ENCODE data around the gene TMEM222. TPM values are rescaled to one million over a fixed set of nuclear protein-coding genes. Genes with fewer than 3 reads are reported as not detected.

The TMEM222 gene
- total and polyA plus RNA-seq, 8 donors, result 11.9 to 37.0 (median 17.5) TPM

GRCh38 chr1:27331922-27332321 lies 10.0 kb downstream of the TMEM222 start:
- no peak overlapping the region for H3K27ac ChIP-seq
- no peak for ATAC-seq
- 85 to 89% methylated on average over 5 of the region's 5 CpGs for WGBS, 2 donors

GRCh38 chr1:27332536-27333281 lies 10.7 kb downstream of the TMEM222 start:
- Histone ChIP-seq H3K36me3 (peaks cover 0 to 19% (median 7%) of the 10 kb centered on the region in 3 donors), H3K4me3 (no peak overlapping the region), H3K9me3 (no peaks in the 10 kb centered on the region), H3K4me1 (no peaks in the 10 kb centered on the region), H3K27me3 (no peaks in the 10 kb centered on the region), H3K27ac (no peak overlapping the region)
- peak in 2 of 6 donors; percentile 58 to 73 for DNase-seq
- TF ChIP-seq, protein P1, sequence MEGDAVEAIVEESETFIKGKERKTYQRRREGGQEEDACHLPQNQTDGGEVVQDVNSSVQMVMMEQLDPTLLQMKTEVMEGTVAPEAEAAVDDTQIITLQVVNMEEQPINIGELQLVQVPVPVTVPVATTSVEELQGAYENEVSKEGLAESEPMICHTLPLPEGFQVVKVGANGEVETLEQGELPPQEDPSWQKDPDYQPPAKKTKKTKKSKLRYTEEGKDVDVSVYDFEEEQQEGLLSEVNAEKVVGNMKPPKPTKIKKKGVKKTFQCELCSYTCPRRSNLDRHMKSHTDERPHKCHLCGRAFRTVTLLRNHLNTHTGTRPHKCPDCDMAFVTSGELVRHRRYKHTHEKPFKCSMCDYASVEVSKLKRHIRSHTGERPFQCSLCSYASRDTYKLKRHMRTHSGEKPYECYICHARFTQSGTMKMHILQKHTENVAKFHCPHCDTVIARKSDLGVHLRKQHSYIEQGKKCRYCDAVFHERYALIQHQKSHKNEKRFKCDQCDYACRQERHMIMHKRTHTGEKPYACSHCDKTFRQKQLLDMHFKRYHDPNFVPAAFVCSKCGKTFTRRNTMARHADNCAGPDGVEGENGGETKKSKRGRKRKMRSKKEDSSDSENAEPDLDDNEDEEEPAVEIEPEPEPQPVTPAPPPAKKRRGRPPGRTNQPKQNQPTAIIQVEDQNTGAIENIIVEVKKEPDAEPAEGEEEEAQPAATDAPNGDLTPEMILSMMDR (IDR thresholded peaks at IDR 0.05), result peak; percentile 70 to 86 (median 80)
- WGBS, 2 donors, result 58 to 60% methylated on average over 11 of the region's 11 CpGs
- intact Hi-C loops (cut with DNase I), result loop anchor here in 1 of 3 donors (10.0 kb wide), 1 partner anchor 52 kb away; the partner anchor contains the start of gene CD164L2
- peak; percentile 72 to 90 (median 78) for ATAC-seq
- no peak for FAIRE-seq

More at GRCh38 chr1:27331922-27332321, 10.0 kb downstream of the TMEM222 start:
- no peaks in the 10 kb centered on the region for H3K4me1 ChIP-seq
- no peaks in the 10 kb centered on the region for H3K9me3 ChIP-seq
- TF ChIP-seq, protein P1 (IDR thresholded peaks at IDR 0.05), result no peak
- H3K36me3 ChIP-seq, result peaks cover 0 to 19% (median 7%) of the 10 kb centered on the region in 3 donors
- no peak for DNase-seq
- H3K27me3 ChIP-seq, result no peaks in the 10 kb centered on the region
- no peak for FAIRE-seq
- no peak overlapping the region for H3K4me3 ChIP-seq
- intact Hi-C loops (cut with DNase I), result loop anchor here in 1 of 3 donors (10.0 kb wide), 1 partner anchor 53 kb away; the partner anchor contains the start of gene CD164L2

DNA sequence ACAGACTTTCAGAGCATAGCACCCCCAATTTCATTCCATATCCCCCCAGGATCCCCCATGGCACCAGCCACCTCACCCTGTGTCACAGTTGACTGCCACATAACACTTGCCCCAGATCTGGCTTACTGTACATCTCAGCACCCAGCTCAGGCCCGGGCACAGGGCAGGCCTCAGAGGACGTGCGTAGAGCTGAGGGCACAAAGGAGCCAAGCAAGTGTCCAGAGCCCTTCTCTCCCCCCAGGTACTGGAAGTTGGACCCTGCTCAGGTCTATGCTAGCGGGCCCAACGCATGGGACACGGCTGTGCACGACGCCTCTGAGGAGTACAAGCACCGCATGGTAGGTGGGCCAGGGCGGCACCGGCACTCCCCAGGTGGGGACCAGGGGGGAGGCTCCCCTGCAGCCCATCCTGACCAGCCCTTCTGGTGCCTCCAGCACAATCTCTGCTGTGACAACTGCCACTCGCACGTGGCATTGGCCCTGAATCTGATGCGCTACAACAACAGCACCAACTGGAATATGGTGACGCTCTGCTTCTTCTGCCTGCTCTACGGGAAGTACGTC lies 11.8 kb downstream of the TMEM222 start:
- Histone ChIP-seq H3K4me3 (no peak overlapping the region), H3K4me1 (no peaks in the 10 kb centered on the region), H3K36me3 (peaks cover 0 to 19% (median 7%) of the 10 kb centered on the region in 3 donors), H3K27me3 (no peaks in the 10 kb centered on the region), H3K9me3 (no peaks in the 10 kb centered on the region), H3K27ac (no peak overlapping the region)
- ATAC-seq, result no peak
- WGBS, 2 donors, result 90% methylated on average over 17 of the region's 17 CpGs
- TF ChIP-seq, protein P1 (IDR thresholded peaks at IDR 0.05), result no peak
- FAIRE-seq, result no peak
- intact Hi-C loops (cut with DNase I), result loop anchor here in 1 of 3 donors (10.0 kb wide), 1 partner anchor 51 kb away; the partner anchor contains the start of gene CD164L2
- DNase-seq, result no peak

DNA sequence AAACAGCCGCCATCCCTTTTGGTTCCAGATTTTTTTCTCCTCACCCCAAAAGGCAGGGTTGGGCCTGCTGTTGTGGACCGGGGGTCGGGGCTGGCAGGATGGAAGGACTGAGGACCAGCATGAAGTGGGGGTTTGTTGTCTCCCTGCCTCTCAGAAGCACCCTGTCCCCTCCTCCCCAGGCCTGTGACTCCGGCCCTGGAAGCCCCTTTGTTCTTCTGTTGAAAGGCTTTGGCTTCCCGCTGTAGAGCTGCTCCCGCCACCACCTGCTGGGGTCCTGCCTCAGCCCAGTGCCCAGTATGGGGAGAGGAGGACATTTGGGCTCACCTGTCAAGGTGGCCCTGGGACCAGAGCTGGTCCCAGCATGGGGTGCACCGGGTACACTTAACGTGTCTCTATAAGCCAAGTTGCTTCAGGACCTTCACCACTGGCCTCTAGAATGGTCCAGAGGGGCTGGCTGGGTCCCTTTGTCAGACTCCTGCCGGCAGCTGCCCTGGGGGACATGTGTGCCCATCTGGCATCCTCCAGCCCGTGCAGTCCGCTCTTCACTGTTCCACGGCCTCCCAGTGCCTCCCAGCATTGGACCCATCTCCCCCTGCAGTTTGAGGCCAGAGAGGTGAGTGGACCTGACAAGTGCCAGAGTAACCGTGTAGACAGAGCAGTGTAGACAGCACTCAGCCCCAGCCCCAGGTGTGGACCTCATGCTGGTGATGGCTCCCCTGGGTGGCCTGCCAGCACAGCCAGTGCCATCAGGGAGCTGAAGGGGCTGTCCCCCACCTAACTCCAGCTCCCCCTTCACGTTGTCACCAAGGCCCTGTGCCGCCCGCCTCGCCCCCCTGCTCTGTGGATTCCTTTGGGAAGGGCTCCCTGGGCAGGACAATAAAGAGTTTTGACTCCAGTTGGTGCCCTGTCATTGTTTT lies 13.8 kb downstream of the TMEM222 start:
- no peak for DNase-seq
- Histone ChIP-seq H3K27me3 (no peaks in the 10 kb centered on the region), H3K36me3 (peaks cover 0 to 19% (median 7%) of the 10 kb centered on the region in 3 donors), H3K4me3 (no peak overlapping the region), H3K4me1 (no peaks in the 10 kb centered on the region), H3K9me3 (no peaks in the 10 kb centered on the region), H3K27ac (no peak overlapping the region)
- 92 to 93% methylated on average over 17 of the region's 17 CpGs for WGBS, 2 donors
- no peak for FAIRE-seq
- TF ChIP-seq, protein P1 (IDR thresholded peaks at IDR 0.05), result no peak
- ATAC-seq, result no peak
- intact Hi-C loops (cut with DNase I), result loop anchor here in 1 of 3 donors (10.0 kb wide), 1 partner anchor 49 kb away; the partner anchor contains the start of gene CD164L2
